GM19025 (cell line): ENCODE results near the gene MYL4.
A peak's percentile ranks its signal among the peaks of the same experiment; 100 is the strongest.
"Not testable (repeated sequence)": the region's sequence is repeated elsewhere in the genome, so short reads cannot be mapped to it uniquely, and the experiment has no call there.

Source experiments
- ATAC-seq: cut with Tn5 transposase; IDR thresholded peaks from one replicate; pipeline ENCODE4 v1.9.1; 2021; ENCODE audit warnings: mild to moderate bottlenecking, low read depth, moderate library complexity; ENCODE audit not compliant: unreplicated experiment

The MYL4 gene

DNA sequence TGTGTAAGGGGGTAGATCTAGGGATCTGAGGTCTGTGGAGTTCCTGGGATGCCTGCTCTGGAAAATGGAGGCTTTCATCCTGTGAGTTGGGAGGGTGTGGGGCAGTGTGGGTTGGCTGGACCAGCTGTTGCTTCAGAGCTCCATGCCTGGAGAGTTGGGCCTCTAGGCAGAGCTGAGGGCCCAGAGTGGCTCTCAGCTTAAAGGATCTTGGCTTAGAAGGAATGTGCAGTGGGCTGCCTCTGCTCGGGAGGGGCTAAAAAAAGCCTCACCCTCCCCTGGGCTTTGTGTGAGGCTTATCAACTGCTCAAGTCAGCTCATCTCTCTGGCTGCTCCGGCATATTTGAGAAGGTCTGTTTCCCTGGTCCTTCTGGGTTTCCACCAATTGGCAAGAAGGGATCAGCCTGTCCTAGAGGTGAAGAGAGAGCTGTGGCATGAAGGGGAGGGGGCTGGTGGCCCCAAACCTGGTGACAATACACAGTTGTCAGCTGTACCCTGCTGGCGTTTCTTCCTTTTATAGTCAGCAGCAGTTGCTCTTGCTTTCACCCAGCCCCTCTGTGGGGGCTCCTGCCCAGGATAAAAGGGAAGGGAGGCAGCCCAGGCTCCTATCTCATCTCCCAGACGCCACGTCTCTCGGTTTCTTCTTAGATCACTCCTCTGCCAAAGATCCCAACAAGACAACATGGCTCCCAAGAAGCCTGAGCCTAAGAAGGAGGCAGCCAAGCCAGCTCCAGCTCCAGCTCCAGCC is at the start of gene MYL4:
TSS of gene MYL4 (plus strand) at position 605 of the 745 bp plus-strand sequence. CDS start at position 680, 75 bp downstream.
- ATAC-seq: no peak

DNA sequence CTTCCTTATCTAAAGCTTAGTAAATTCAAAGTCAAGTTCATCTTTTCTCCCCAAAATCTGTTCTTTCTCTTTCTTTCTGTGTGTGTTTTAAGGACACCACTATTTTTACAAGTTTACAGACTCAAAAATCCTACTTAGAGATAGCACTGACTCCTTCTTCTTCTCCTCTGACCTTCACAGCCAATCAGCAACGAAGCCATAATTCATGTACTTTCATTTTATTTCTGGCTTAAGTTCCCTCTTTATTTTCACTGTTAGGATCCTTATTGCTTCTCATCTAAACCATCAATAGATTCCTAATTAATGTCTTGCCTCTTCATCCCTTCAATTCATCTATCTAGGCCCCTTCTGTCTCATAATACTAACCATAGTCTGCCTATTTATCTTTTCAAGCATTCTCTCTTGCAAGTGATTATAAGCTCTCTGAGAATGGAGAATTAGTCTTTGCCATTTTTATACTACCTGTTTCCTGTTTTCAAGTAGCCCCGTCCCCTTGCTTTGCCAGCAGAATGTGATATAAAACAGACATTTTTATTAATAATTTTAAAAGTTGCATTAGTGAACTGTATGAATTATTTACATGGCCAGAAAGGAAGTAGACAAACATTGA is 47.0 kb upstream of the MYL4 start:
- ATAC-seq: no peak

DNA sequence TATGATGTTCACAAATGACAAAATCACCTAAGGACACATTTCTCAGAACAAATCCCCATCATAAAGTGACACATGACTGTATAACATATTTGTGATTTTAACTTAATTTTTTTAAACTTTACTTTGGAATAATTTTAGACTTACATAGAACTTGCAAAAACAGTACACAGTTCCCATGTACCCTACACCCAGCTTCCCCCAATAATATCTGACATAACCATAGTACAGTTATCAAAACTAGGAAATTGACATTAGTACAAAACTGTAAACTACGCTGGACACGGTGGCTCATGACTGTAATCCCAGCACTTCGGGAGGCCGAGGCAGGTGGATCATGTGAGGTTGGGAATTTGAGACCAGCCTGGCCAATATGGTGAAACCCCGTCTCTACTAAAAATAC is 44.9 kb upstream of the MYL4 start:
- ATAC-seq: no peak

DNA sequence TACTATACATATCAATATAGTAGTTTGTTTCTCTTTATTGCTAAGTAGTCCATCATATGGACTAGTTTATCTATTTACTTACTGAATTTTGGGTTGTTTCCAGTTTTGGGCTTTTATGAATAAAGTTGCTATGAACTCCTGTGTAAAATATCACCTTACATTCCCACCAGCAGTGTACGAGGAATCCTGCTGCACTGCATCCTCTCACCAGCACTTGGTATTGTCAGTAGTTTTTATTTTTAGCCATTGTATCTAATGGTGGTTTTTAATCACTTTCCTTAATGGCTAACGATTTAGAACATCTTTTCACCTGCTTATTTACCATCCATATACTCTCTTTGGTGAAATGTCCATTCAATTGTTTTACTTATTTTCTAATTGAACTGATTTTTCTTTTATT is 44.0 kb upstream of the MYL4 start:
- ATAC-seq: no peak

DNA sequence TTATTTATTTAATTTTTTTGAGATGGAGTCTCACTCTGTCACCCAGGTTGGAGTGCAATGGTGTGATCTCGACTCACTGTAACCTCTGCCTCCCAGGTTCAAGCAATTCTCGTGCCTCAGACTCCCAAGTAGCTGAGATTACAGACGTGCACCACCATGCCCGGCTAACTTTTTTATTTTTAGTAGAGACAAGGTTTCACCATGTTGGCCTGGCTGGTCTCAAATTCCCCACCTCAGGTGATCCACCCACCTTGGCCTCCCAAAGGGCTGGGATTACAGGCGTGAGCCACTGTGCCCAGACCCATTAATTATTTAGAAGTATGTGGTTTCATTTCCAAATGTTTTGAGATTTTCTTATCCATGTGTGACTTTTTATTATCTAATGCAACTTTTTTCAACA is 42.3 kb upstream of the MYL4 start:
- ATAC-seq: not testable (repeated sequence)

GRCh38 chr17:47168896-47169295 is 40.3 kb upstream of the MYL4 start:
- not testable (repeated sequence) for ATAC-seq

- no peak for ATAC-seq
These were observed 38.4 kb upstream of the MYL4 start for GRCh38 chr17:47170710-47171109.

DNA sequence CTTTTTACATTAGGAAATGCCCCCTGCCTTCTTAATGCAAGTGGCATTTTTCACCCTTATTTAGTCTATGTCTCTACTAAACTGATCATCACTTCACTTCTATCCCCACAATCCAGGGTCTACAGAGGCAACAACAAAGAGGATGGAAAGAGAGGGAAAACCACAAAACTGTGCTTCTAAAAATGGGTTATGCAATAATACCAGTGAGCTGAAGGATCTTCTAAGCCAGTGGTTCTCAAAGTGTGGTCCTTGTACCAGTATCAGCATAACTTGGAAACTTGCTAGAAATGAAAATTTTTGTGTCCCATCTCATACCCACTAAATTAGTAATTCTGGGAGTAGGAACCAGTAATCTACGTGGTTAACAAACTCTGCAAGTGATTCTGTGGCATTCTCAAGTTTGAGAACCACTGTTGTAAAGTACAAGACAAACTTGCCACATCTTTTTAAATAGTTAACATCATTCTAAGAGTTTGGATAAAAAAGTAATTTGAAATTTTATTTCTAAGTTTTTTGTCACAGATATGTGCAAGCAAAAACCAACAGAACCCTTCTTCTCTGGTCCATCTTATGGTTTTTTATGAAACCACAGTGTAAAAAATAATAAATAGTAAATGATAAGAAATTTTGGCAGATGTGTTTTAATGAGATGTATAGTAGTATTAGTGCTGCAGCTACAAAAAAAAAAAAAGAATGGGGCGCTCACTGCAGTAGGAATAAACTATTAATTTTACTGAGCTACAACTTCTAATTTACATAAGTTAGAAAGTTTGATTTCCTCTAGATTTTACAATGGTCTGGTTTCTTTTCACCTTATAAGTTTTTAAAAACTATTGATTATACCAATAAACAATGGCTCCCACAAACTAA is 36.2 kb upstream of the MYL4 start:
- ATAC-seq: no peak

DNA sequence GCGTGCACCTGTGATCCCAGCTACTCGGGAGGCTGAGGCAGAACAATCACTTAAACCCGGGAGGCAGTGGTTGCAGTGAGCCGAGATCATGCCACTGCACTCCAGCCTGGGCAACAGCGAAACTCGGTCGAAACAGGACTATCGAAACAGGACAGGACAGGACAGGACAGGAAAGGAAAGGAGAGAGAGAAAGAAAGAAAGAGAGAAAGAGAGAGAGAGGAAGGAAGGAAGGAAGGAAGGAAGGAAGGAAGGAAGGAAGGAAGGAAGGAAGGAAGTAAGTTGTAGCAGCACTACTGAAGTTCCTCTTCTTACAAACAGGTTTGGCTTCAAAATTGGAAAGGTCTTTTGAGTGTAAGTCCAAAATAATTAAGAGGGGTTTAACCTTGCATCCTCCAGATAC is 34.3 kb upstream of the MYL4 start:
- ATAC-seq: not testable (repeated sequence)

GRCh38 chr17:47176389-47176826 is 32.7 kb upstream of the MYL4 start:
- no peak for ATAC-seq

DNA sequence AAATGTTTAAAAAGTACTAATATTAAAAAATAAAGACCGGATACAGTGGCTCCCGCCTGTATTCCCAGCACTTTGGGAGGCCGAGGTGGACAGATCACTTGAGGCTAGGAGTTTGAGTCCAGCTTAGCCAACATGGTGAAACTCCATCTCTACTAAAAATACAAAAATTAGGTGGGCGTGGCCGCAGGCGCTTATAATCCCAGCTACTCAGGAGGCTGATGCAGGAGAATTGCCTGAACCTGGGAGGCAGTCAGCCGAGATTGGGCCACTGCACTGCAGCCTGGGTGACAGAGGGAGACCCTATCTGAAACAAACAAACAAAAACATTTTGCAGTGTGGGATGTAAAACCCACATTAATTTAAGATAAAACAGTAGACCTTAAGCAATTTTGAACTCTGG is 31.9 kb upstream of the MYL4 start:
- no peak for ATAC-seq

DNA sequence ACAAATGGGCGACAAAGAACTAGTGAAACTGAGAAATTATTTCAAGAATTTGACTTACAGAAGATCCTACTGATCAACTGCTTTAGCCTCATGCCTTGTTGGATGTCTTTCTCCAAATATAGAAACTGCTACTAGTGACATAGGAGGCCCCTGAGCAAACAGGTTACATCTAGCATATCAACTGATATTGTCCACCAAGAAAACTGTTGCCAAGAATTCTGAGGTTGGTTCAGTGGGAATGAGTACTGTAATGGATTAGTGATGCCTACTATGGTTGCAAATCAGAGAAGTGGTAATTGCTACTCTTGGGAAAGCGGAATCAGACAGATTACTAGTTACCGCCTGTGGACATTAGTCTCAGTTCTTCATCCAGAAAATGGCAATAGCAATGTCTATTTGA is 30.0 kb upstream of the MYL4 start:
- no peak for ATAC-seq

- ATAC-seq: no peak
These were observed 28.8 kb upstream of the MYL4 start for GRCh38 chr17:47180337-47180736.

- not testable (repeated sequence) for ATAC-seq
These were observed 28.2 kb upstream of the MYL4 start for GRCh38 chr17:47180988-47181387.

DNA sequence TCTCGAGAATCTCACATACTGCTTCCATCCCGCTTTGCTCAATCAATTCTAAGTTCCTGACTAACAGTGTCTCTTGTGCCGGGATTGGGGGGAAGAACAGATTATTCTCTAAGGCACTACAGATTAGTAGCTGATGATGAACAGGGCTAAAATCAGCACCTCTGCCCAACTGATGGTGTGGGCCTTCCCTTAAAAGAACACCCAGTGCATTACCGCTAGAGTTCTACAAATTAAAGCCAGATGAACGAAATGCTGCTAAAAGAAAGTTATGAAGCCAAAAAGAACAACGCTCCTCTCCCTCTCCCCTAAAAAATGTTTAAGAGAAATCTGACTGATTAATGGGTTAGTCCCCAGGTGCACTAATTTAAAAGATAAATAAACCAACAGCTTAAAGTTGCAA is 24.5 kb upstream of the MYL4 start:
- no peak for ATAC-seq

GRCh38 chr17:47188271-47188875 is 20.8 kb upstream of the MYL4 start:
- no peak for ATAC-seq

DNA sequence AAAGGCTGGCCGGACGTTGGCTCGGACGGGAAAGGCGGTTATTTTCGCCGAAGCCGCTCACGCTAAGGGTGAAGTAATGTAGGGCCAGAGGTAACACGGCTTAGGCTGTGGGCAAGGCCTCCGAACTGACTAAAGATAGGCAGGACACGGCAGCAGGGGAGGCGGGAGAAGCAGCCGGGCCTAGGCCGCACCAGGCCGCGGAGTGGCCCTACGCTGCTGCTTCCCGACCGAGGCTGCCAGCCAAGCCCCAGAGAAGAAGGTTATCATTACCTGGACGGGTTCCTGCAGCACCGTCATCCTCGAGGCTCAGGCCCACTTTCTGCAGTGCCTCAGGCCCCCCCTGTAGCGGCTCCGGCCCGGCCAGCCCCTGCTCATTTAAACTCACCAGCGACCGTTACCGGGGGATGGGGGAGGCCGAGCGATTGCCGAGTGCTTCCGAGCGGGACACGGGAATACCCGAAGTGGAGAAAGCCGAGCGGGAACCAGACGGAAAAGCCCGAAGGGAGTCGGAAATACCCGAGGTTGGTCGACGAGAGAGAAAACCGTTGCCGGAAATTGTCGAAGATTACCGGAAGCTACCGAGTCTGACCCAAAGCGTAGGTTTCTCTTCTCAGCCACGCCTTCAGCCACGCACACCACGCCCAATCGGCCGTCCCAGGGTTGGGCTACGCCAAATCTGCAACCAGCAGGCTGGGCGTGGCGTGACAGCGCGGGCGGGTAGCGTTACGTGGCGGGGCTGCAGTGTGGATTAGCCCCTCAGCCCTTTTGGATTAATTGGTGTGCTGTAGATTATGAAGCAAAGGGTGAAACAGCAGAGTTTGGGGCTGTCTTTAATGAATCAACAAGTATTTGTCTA is 20.0 kb upstream of the MYL4 start, which contains the start of gene CDC27:
TSS of gene CDC27 (minus strand) at position 420 of the 856 bp plus-strand sequence. CDS start at position 297, 123 bp downstream.
- ATAC-seq: peak; percentile 94

GRCh38 chr17:47189732-47190237 is 19.4 kb upstream of the MYL4 start:
- ATAC-seq: no peak

DNA sequence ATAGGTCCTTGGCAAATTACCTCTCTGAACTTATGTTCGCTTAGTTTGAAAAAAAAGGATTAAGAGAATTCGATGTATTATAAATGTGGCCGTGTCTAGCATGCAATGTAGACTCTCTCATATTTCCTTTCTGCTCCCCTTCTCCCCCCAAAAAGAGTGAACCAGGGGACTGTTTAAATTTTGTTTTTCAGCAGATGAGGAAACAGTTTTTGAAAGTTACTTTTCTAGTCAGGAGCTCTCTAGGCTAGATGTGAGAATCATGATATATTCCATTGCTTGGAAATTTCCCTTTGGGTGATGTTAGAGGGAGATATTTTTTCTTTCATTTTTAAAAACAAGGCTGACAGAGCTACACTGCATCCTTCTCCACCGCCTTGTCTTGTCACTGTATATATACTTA is 18.9 kb upstream of the MYL4 start:
- ATAC-seq: no peak

- no peak for ATAC-seq
These were observed 18.4 kb upstream of the MYL4 start for GRCh38 chr17:47190770-47191169.
